IMR-90 (cell line): ENCODE results near the gene PLA2G1B. TPM values are rescaled to one million over a fixed set of nuclear protein-coding genes. Genes with fewer than 3 reads are reported as not detected.

Experiments used
- ATAC-seq: fragments of 200-7000 bp; cut with Tn5 transposase; 2 replicates; pipeline ENCODE4 v1.9.1; 2020; ENCODE audit warnings: low read depth, mild to moderate bottlenecking, moderate library complexity
- BruUV-seq: library from RNA; stranded (reverse); fragments of 400-500 nt; replicated peaks from 2 replicates; lab custom pipeline; 2021; lab: Mats Ljungman, UMichigan
- CTCF ChIA-PET: fragments of 300-600 bp; formaldehyde crosslinking; extraction: SDS; loops from one replicate; lab custom pipeline; 2021; ENCODE audit warnings: antibody characterized with exemption; lab: Yijun Ruan, JAX
- POLR2A ChIA-PET: fragments of 300-600 bp; sonication (Branson Sonifier 250); formaldehyde crosslinking; loops from one replicate; lab custom pipeline; 2022; ENCODE audit warnings: antibody characterized with exemption; ENCODE audit not compliant: unreplicated experiment; lab: Charles Lee
- DNase-seq: peaks from one replicate; pipeline ENCODE4 v3.0.0; 2013
- H2AFZ ChIP-seq: replicated peaks from 2 replicates; pipeline ENCODE3; 2013; ENCODE audit warnings: low read length, mild to moderate bottlenecking; ENCODE audit not compliant: poor library complexity
- H2AK5ac ChIP-seq: 2 replicates; pipeline ENCODE4 v1.6.1; 2013; ENCODE audit warnings: low read depth, low read length, inconsistent platforms
- H2AK9ac ChIP-seq: replicated peaks from 2 replicates; pipeline ENCODE3; 2013; ENCODE audit warnings: mild to moderate bottlenecking, low read depth, low read length, moderate library complexity; ENCODE audit not compliant: poor library complexity
- H2BK120ac ChIP-seq: 2 replicates; pipeline ENCODE4 v1.6.1; 2013; ENCODE audit warnings: low read depth, low read length, inconsistent platforms
- H2BK15ac ChIP-seq: 3 replicates; pipeline ENCODE4 v1.6.1; 2013; ENCODE audit warnings: low read depth, low read length, inconsistent platforms
- H2BK20ac ChIP-seq: 2 replicates; pipeline ENCODE4 v1.6.1; 2013; ENCODE audit warnings: low read depth, mild to moderate bottlenecking, inconsistent platforms, low read length, moderate library complexity
- H2BK5ac ChIP-seq: 2 replicates; pipeline ENCODE4 v1.6.1; 2013; ENCODE audit warnings: mild to moderate bottlenecking, low read depth, low read length, inconsistent platforms; ENCODE audit not compliant: poor library complexity, severe bottlenecking
- H3K14ac ChIP-seq: replicated peaks from 2 replicates; pipeline ENCODE4 v1.6.1; 2013; ENCODE audit warnings: low read depth, low read length, inconsistent platforms
- H3K18ac ChIP-seq: 2 replicates; pipeline ENCODE4 v1.6.1; 2013; ENCODE audit warnings: low read depth, low read length, control low read depth
- H3K23ac ChIP-seq: 2 replicates; pipeline ENCODE4 v1.6.1; 2013; ENCODE audit warnings: low read depth, low read length, inconsistent platforms
- H3K27ac ChIP-seq: 2 replicates; pipeline ENCODE4 v1.5.1; 2013; ENCODE audit warnings: mild to moderate bottlenecking, control low read depth, low read length; ENCODE audit not compliant: insufficient read depth
- H3K27me3 ChIP-seq: 2 replicates; pipeline ENCODE4 v1.6.1; 2013; ENCODE audit warnings: low read length; ENCODE audit not compliant: control insufficient read depth, insufficient read depth
- H3K36me3 ChIP-seq: 2 replicates; pipeline ENCODE4 v1.6.1; 2013; ENCODE audit warnings: low read length, mixed read lengths; ENCODE audit not compliant: control insufficient read depth, insufficient read depth
- H3K4ac ChIP-seq: 2 replicates; pipeline ENCODE4 v1.6.1; 2013; ENCODE audit warnings: low read depth, low read length, inconsistent platforms
- H3K4me1 ChIP-seq: 2 replicates; pipeline ENCODE4 v1.6.1; 2013; ENCODE audit warnings: low read length, mixed read lengths; ENCODE audit not compliant: control insufficient read depth, insufficient read depth
- H3K4me2 ChIP-seq: 2 replicates; pipeline ENCODE4 v1.6.1; 2013; ENCODE audit warnings: low read depth, mild to moderate bottlenecking, control low read depth, low read length, moderate library complexity
- H3K4me3 ChIP-seq: 2 replicates; pipeline ENCODE4 v1.5.1; 2013; ENCODE audit warnings: low read depth, mild to moderate bottlenecking, control low read depth, low read length, moderate library complexity; ENCODE audit not compliant: insufficient read depth
- H3K56ac ChIP-seq: 2 replicates; pipeline ENCODE4 v1.6.1; 2013; ENCODE audit warnings: low read length, inconsistent platforms; ENCODE audit not compliant: insufficient read depth; ENCODE audit errors: extremely low read depth
- H3K79me1 ChIP-seq, 2 experiments: 2 replicates each; pipeline ENCODE4 v1.6.1; 2013; ENCODE audit warnings: low read length in 2 of 2, inconsistent platforms in 1 of 2, low read depth in 1 of 2
- H3K9ac ChIP-seq: 2 replicates; pipeline ENCODE4 v1.6.1; 2013; ENCODE audit warnings: low read depth, low read length, control low read depth
- H3K9me1 ChIP-seq: 2 replicates; pipeline ENCODE4 v1.6.1; 2013; ENCODE audit warnings: low read length, inconsistent platforms; ENCODE audit not compliant: insufficient read depth
- H3K9me3 ChIP-seq: 2 replicates; pipeline ENCODE4 v1.6.1; 2013; ENCODE audit warnings: low read length; ENCODE audit not compliant: control insufficient read depth, insufficient read depth
- H4K20me1 ChIP-seq: 2 replicates; pipeline ENCODE4 v1.6.1; 2013; ENCODE audit warnings: low read length, inconsistent platforms; ENCODE audit not compliant: insufficient read depth
- H4K5ac ChIP-seq: 2 replicates; pipeline ENCODE4 v1.6.1; 2013; ENCODE audit warnings: mild to moderate bottlenecking, low read depth, low read length, control low read depth
- H4K8ac ChIP-seq, 2 experiments: 2 replicates each; pipeline ENCODE4 v1.6.1; 2013; ENCODE audit warnings: low read depth in 2 of 2, low read length in 2 of 2, control low read depth in 1 of 2, inconsistent platforms in 1 of 2
- H4K91ac ChIP-seq: 2 replicates; pipeline ENCODE4 v1.6.1; 2013; ENCODE audit warnings: low read depth, low read length, inconsistent platforms; ENCODE audit not compliant: insufficient read depth
- BHLHE40 ChIP-seq: fragments of 150-350 bp; IDR thresholded peaks from 2 replicates; pipeline ENCODE4 v1.6.1; 2016; ENCODE audit warnings: mild to moderate bottlenecking, low read depth, low read length
- CEBPB ChIP-seq: IDR thresholded peaks from 2 replicates; pipeline ENCODE4 v1.6.1; 2012; ENCODE audit warnings: low read depth, low read length, improper control_type of control experiment
- CHD1 ChIP-seq: IDR thresholded peaks from 2 replicates; pipeline ENCODE4 v1.6.1; 2012; ENCODE audit warnings: low read depth, low read length, improper control_type of control experiment
- CTCF ChIP-seq: conservative IDR thresholded peaks from 2 replicates; pipeline ENCODE4 v1.5.1; 2012; ENCODE audit warnings: mild to moderate bottlenecking, low read depth, low read length, improper control_type of control experiment
- FOS ChIP-seq: fragments of 150-350 bp; IDR thresholded peaks from 2 replicates; pipeline ENCODE4 v1.6.1; 2016; ENCODE audit warnings: low read depth, low read length
- MAZ ChIP-seq: IDR thresholded peaks from 2 replicates; pipeline ENCODE4 v1.6.1; 2012; ENCODE audit warnings: low read depth, mild to moderate bottlenecking, low read length, improper control_type of control experiment, moderate library complexity, borderline replicate concordance
- MXI1 ChIP-seq: IDR thresholded peaks from 2 replicates; pipeline ENCODE4 v1.6.1; 2012; ENCODE audit warnings: low read depth, mild to moderate bottlenecking, low read length, moderate library complexity, borderline replicate concordance
- NFE2L2 ChIP-seq: fragments of 150-350 bp; IDR thresholded peaks from 2 replicates; pipeline ENCODE4 v1.6.1; 2016; ENCODE audit warnings: low read depth, mild to moderate bottlenecking, low read length
- RAD21 ChIP-seq: IDR thresholded peaks from 2 replicates; pipeline ENCODE4 v1.6.1; 2012; ENCODE audit warnings: low read length, improper control_type of control experiment
- RCOR1 ChIP-seq: IDR thresholded peaks from 2 replicates; pipeline ENCODE4 v1.6.1; 2012; ENCODE audit warnings: mild to moderate bottlenecking, low read length, improper control_type of control experiment; ENCODE audit not compliant: insufficient replicate concordance
- RFX5 ChIP-seq: IDR thresholded peaks from 2 replicates; pipeline ENCODE4 v1.8.0; 2012; ENCODE audit warnings: low read depth, mild to moderate bottlenecking, low read length, moderate library complexity
- SMC3 ChIP-seq: fragments of 150-350 bp; IDR thresholded peaks from 2 replicates; pipeline ENCODE4 v1.6.1; 2016; ENCODE audit warnings: low read depth, mild to moderate bottlenecking, antibody characterized with exemption, low read length, moderate library complexity
- WGBS, 2 experiments: methylation state at CpG; one replicate each; pipeline versions ENCODE4 v1.1.5 to v1.1.7; 2013; ENCODE audit warnings: missing lambda C conversion rate in 2 of 2; ENCODE audit not compliant: insufficient read length in 1 of 2; ENCODE audit errors: extremely low coverage in 2 of 2; 5-methylcytosine and 5-hydroxymethylcytosine counted together
- dilution Hi-C: fragments of 300-500 bp; cut with HindIII; formaldehyde crosslinking; loops from one replicate; pipeline ENCODE4 v1.14.3; 2018; ENCODE audit warnings: low sequenced_read_pairs; ENCODE audit not compliant: unreplicated experiment
- in situ Hi-C: fragments of 300-500 bp; cut with MboI; formaldehyde crosslinking; loops from 3 replicates; pipeline ENCODE4 v1.14.3; 2019; ENCODE audit warnings: low sequenced_read_pairs, inconsistent platforms, mixed read lengths
- intact Hi-C: fragments of 100-400 bp; cut with micrococcal nuclease; formaldehyde crosslinking; loops from 2 replicates; pipeline ENCODE4 v1.10.0; 2022
- polyA plus RNA-seq, 3 experiments: library from polyadenylated mRNA; depleted of rRNA; stranded (reverse); fragments of >200 nt; gene quantifications; 2 replicates each; pipeline ENCODE4 v1.2.3, GENCODE V29; 2012; ENCODE audit warnings: low replicate concordance in 1 of 3
- total RNA-seq: library from RNA; depleted of rRNA; stranded (reverse); fragments of >200 nt; gene quantifications from 2 replicates; pipeline ENCODE4 v1.2.3, GENCODE V29; 2012

PLA2G1B gene
- total and polyA plus RNA-seq, 2 of the 4 experiments (the other 2 are of a cell fraction): not detected

GRCh38 chr12:120321382-120322202, 6.0 kb downstream of the PLA2G1B start:
- no peaks in the 10 kb centered on the region for H4K20me1 ChIP-seq
- no peaks in the 10 kb centered on the region for H3K79me1 ChIP-seq
- H3K27ac ChIP-seq: no peak overlapping the region
- no peaks in the 10 kb centered on the region for H3K9me3 ChIP-seq
- no peak overlapping the region for H2AK5ac ChIP-seq
- no peak overlapping the region for H2BK5ac ChIP-seq
- no peak overlapping the region for H2BK15ac ChIP-seq
- DNase-seq (no peak), ATAC-seq (no peak)
- H3K23ac ChIP-seq: no peak overlapping the region
- H4K91ac ChIP-seq: no peak overlapping the region
- H3K9ac ChIP-seq: no peak overlapping the region
- no peak overlapping the region for H3K4me2 ChIP-seq
- no peak overlapping the region for H3K4me3 ChIP-seq
- TF ChIP-seq CHD1 (no peak), FOS (no peak), CTCF (no peak), RFX5 (no peak), MXI1 (no peak), MAZ (no peak), NFE2L2 (no peak), CEBPB (no peak), RAD21 (no peak), SMC3 (no peak), BHLHE40 (no peak), RCOR1 (no peak)
- POLR2A ChIA-PET: no interaction called here
- peaks cover 17% of the 10 kb centered on the region for H3K27me3 ChIP-seq
- no peaks in the 10 kb centered on the region for H3K9me1 ChIP-seq
- no peak overlapping the region for H3K4ac ChIP-seq
- H4K5ac ChIP-seq: no peak overlapping the region
- H3K36me3 ChIP-seq: no peaks in the 10 kb centered on the region
- dilution Hi-C loops (no loop called here), in situ Hi-C loops (no loop called here), intact Hi-C loops (no loop called here)
- no peak overlapping the region for H4K8ac ChIP-seq
- H3K14ac ChIP-seq: no peak overlapping the region
- no peak overlapping the region for H3K56ac ChIP-seq
- H3K18ac ChIP-seq: no peak overlapping the region
- no peak overlapping the region for H2AK9ac ChIP-seq
- no peak overlapping the region for H2BK120ac ChIP-seq
- BruUV-seq: no TSS peak
- H3K4me1 ChIP-seq: peaks cover 3% of the 10 kb centered on the region
- CTCF ChIA-PET: interaction anchor here (1.3 kb wide), 1 partner anchor 109 kb away, joined by 3 read pairs; no protein-coding TSS in a partner anchor
- 54% methylated on average over 7 of the region's 13 CpGs; no CpG with 5 or more reads in 1 of the 2 experiments for WGBS, 2 experiments
- H2BK20ac ChIP-seq: no peak overlapping the region
- H2AFZ ChIP-seq: no peak overlapping the region
